22Rv1 (cell line): ENCODE results near the gene ALDH1L1.

Experiments used
- CTCF ChIP-seq: fragments of 450-650 bp; IDR thresholded peaks from 2 replicates; pipeline ENCODE4 v1.5.1; 2017; ENCODE audit warnings: mild to moderate bottlenecking
- ZFX ChIP-seq: fragments of 450-650 bp; IDR thresholded peaks from 2 replicates; pipeline ENCODE4 v1.6.1; 2017; ENCODE audit warnings: antibody characterized with exemption, borderline replicate concordance

- TF ChIP-seq CTCF (no peak), ZFX (no peak)
Observed at GRCh38 chr3:126126811-126127431, 53.5 kb downstream of the ALDH1L1 start.
